GM06990 (cell line): ENCODE measurements around the gene CPA1.

Experiments
- DNase-seq: peaks from one replicate; pipeline ENCODE4 v3.0.0-alpha.2; 2011; ENCODE audit not compliant: insufficient read length; ENCODE audit errors: extremely low read depth
- H3K27me3 ChIP-seq: replicated peaks from 2 replicates; pipeline ENCODE4 v1.6.0; 2011; ENCODE audit warnings: low read length; ENCODE audit not compliant: control insufficient read depth, insufficient read depth
- H3K36me3 ChIP-seq: 2 replicates; pipeline ENCODE4 v1.5.1; 2011; ENCODE audit warnings: low read length; ENCODE audit not compliant: control insufficient read depth, insufficient read depth
- H3K4me3 ChIP-seq: replicated peaks from 2 replicates; pipeline ENCODE4 v1.5.1; 2011; ENCODE audit warnings: low read depth, mild to moderate bottlenecking, control low read depth, low read length
- CTCF ChIP-seq: IDR thresholded peaks from 2 replicates; pipeline ENCODE4 v1.5.1; 2011; ENCODE audit warnings: low read length, control low read depth, mild to moderate bottlenecking, inconsistent platforms; ENCODE audit not compliant: insufficient read depth, poor library complexity, severe bottlenecking

Gene CPA1

GRCh38 chr7:130367088-130367755 lies 13.1 kb upstream of the CPA1 start:
- Histone ChIP-seq H3K4me3 (no peak overlapping the region), H3K36me3 (no peaks in the 10 kb centered on the region), H3K27me3 (no peaks in the 10 kb centered on the region)
- no peak for DNase-seq
- TF ChIP-seq CTCF = no peak

- TF ChIP-seq CTCF = no peak
- no peaks in the 10 kb centered on the region for H3K27me3 ChIP-seq
- H3K36me3 ChIP-seq = no peaks in the 10 kb centered on the region
- H3K4me3 ChIP-seq = no peak overlapping the region
- DNase-seq = no peak
Observed at GRCh38 chr7:130367836-130368746, 12.2 kb upstream of the CPA1 start.

GRCh38 chr7:130369110-130369711 lies 11.1 kb upstream of the CPA1 start:
- Histone ChIP-seq H3K4me3 (no peak overlapping the region), H3K36me3 (no peaks in the 10 kb centered on the region), H3K27me3 (no peaks in the 10 kb centered on the region)
- no peak for TF ChIP-seq CTCF
- DNase-seq = no peak

GRCh38 chr7:130369831-130370550 lies 10.3 kb upstream of the CPA1 start:
- no peak for TF ChIP-seq CTCF
- H3K4me3 ChIP-seq = no peak overlapping the region
- DNase-seq = no peak
- H3K27me3 ChIP-seq = no peaks in the 10 kb centered on the region
- H3K36me3 ChIP-seq = no peaks in the 10 kb centered on the region

GRCh38 chr7:130371046-130371445 lies 9.2 kb upstream of the CPA1 start:
- DNase-seq = no peak
- TF ChIP-seq CTCF = no peak
- Histone ChIP-seq H3K36me3 (no peaks in the 10 kb centered on the region), H3K4me3 (no peak overlapping the region), H3K27me3 (no peaks in the 10 kb centered on the region)
